ENCODE results near the gene TMEM8B. TPM values are rescaled to one million over a fixed set of nuclear protein-coding genes. Genes with fewer than 3 reads are reported as not detected.

TMEM8B gene, protein sequence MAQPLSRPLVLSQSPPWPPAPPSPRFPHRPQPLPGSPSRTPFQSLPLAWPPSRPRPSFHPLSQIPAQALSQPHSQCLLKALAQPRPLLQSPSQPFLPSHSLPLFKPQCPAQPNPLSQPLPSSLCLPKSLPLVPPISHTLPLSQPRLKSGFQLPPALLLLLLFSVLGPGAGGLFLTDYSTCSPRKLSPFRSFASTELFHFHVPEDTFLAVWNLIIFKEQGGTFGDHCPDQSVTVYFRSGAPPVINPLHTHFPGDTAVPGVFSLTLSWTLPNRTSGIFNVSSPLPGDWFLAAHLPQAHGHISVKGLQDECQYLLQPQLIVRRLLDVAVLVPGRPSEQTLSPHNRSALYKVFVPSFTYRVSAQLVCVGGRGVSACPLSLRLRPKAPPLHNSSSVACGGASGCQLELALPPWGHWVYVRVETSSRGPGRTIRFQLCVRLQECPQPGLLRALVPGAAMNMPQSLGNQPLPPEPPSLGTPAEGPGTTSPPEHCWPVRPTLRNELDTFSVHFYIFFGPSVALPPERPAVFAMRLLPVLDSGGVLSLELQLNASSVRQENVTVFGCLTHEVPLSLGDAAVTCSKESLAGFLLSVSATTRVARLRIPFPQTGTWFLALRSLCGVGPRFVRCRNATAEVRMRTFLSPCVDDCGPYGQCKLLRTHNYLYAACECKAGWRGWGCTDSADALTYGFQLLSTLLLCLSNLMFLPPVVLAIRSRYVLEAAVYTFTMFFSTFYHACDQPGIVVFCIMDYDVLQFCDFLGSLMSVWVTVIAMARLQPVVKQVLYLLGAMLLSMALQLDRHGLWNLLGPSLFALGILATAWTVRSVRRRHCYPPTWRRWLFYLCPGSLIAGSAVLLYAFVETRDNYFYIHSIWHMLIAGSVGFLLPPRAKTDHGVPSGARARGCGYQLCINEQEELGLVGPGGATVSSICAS
- 1.3 TPM for polyA plus RNA-seq

DNA sequence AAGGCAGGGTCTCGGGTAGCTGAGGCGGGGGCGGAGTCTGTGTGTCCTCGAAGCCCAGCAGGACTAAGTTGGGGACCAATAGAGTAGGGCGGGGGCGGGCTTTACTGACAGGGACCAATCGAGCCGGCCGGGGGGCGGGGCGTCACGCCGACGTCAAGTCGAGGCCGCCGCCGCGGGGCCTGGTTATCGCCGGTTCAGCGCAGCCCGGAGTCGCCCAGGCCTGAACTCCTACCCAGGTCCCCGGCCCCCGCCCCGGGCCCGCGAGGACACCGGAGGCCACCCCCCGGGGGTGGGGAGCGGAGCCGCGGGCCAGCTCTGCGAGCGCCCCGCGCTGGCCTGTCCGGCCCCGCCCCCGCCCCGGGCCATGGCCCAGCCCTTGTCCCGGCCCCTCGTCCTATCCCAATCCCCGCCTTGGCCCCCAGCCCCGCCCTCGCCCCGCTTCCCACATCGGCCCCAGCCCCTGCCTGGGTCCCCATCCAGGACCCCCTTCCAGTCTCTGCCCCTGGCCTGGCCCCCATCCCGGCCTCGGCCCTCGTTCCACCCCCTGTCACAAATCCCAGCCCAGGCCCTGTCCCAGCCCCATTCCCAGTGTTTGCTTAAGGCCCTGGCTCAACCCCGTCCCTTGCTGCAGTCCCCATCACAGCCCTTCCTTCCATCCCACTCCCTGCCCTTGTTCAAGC is at the start of gene TMEM8B:
TSS of gene TMEM8B (plus strand) at position 145 of the 680 bp plus-strand sequence. CDS start at position 365, 220 bp downstream.
- Mint-ChIP-seq H3K9me3 (no peaks in the 10 kb centered on the region), H3K4me3 (peak within 1 kb of the TSS; percentile 91 to 100 (median 94)), H3K27me3 (no peaks in the 10 kb centered on the region), H3K36me3 (no peaks in the 10 kb centered on the region), H3K4me1 (peaks cover 25 to 32% (median 25%) of the 10 kb centered on the region in 3 donors), H3K27ac (peak within 1 kb of the TSS; percentile 36 to 97 (median 94))

GRCh38 chr9:35781066-35781465 is 48.0 kb upstream of the TMEM8B start:
- H3K9me3 Mint-ChIP-seq = no peaks in the 10 kb centered on the region
- no peak overlapping the region for H3K4me3 Mint-ChIP-seq
- H3K4me1 Mint-ChIP-seq = peaks cover 0 to 1% (median 0%) of the 10 kb centered on the region in 3 donors
- peaks cover 6% of the 10 kb centered on the region for H3K36me3 Mint-ChIP-seq
- H3K27ac Mint-ChIP-seq = no peak overlapping the region
- H3K27me3 Mint-ChIP-seq = no peaks in the 10 kb centered on the region

DNA sequence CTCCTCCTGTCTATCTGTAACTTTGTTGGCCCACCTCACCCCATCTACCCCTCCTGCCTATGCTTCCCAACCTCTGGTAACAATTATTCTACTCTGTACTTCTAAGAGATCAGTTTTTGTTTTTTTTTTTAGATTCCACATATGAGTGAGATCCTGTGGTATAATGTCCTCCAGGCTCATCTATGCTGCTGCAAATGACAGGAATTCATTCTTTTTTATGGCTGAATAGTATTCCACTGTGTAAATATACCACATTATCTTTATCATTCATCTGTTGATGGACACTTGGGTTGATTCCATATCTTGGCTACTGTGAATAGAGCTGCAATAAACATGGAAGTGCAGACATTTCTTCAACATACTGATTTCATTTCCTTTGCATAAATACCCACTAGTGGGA is 45.6 kb upstream of the TMEM8B start:
- Mint-ChIP-seq H3K27ac (no peak overlapping the region), H3K36me3 (peaks cover 6% of the 10 kb centered on the region), H3K9me3 (no peaks in the 10 kb centered on the region), H3K4me3 (no peak overlapping the region), H3K27me3 (no peaks in the 10 kb centered on the region), H3K4me1 (peaks cover 0 to 1% (median 0%) of the 10 kb centered on the region in 3 donors)

- no peak overlapping the region for H3K27ac Mint-ChIP-seq
- peaks cover 0 to 6% (median 6%) of the 10 kb centered on the region in 3 donors for H3K4me1 Mint-ChIP-seq
- peaks cover 2% of the 10 kb centered on the region for H3K36me3 Mint-ChIP-seq
- no peaks in the 10 kb centered on the region for H3K27me3 Mint-ChIP-seq
- H3K4me3 Mint-ChIP-seq = no peak overlapping the region
- H3K9me3 Mint-ChIP-seq = no peaks in the 10 kb centered on the region
Observed at GRCh38 chr9:35789541-35789940, 39.5 kb upstream of the TMEM8B start.

DNA sequence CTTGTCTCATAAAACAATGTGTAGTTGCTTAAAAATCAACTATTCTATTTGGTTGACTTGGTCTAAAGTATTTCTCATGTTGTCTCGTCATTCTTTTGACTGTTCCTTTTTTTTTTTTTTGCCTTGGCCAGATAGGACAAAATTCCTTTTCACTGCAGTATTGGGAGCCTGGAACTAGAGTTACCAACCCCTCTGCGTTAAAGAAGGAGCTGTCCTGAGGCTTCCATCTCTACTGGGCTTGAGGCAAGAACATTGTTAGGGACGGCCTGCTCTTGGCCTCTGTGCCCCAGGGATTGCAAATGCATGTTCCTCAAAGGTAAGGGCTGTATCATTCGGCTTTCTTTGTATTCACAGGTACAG is 39.0 kb upstream of the TMEM8B start:
- Mint-ChIP-seq H3K4me3 (no peak overlapping the region), H3K27me3 (no peaks in the 10 kb centered on the region), H3K27ac (peak overlapping the region in 1 of 3 donors; percentile 23), H3K36me3 (no peaks in the 10 kb centered on the region), H3K4me1 (peaks cover 0 to 6% (median 6%) of the 10 kb centered on the region in 3 donors), H3K9me3 (no peaks in the 10 kb centered on the region)

DNA sequence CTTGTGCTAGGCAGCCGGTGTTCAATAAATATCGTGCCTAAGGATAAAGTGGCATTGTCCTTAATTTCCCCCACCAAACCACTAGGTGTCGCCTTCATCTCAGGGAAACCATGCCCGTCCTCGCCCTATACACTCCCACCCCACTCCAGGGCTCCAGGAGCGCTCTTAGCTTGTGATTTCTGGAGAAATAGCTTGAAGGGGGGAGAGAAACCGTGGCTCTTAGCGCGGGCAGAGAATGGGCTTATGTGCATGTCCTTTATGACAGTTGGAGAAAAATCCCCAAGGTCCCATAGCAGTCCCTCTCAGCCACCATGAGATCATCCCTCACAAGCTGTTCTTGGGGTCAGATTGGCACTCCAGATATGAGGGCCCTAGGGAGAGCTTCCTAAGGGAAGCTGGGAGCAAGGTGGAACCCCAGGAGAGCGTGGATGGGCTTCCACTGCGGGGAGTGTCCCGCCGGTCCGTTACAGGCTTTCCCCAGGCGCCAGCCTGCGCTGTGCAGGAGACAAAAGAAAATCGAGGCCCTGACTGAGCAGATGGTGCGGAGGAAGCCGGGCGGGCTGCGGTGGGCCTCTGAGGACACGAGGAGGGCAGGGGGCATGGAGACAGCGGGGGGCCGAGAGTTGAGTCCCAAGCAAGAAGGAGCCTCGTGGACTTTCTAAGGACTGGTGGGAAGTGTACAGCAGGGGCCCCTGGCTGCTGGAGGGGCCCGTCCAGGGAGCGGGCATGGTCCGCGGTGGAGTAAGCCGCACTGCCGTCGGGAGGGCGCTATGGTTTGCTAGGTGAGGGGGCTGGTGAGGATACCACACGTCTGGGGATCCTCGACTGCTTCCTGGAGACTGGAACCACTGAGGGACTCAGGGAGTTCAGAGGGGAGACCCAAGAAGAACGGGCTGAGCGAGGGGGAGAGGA is 38.4 kb upstream of the TMEM8B start:
- H3K27ac Mint-ChIP-seq = peak overlapping the region in 1 of 3 donors; percentile 23
- no peak overlapping the region for H3K4me3 Mint-ChIP-seq
- no peaks in the 10 kb centered on the region for H3K9me3 Mint-ChIP-seq
- peaks cover 0 to 6% (median 6%) of the 10 kb centered on the region in 3 donors for H3K4me1 Mint-ChIP-seq
- H3K36me3 Mint-ChIP-seq = no peaks in the 10 kb centered on the region
- no peaks in the 10 kb centered on the region for H3K27me3 Mint-ChIP-seq

GRCh38 chr9:35791297-35791921 is 37.6 kb upstream of the TMEM8B start, which contains the start of gene NPR2:
Gene NPR2, plus strand, starts transcription at chr9:35791591. Its CDS starts 818 bp downstream, at chr9:35792409.
- H3K27me3 Mint-ChIP-seq = no peaks in the 10 kb centered on the region
- H3K4me3 Mint-ChIP-seq = no peak within 1 kb of the TSS
- H3K36me3 Mint-ChIP-seq = no peaks in the 10 kb centered on the region
- H3K4me1 Mint-ChIP-seq = peaks cover 0 to 6% (median 6%) of the 10 kb centered on the region in 3 donors
- H3K9me3 Mint-ChIP-seq = no peaks in the 10 kb centered on the region
- H3K27ac Mint-ChIP-seq = peak within 1 kb of the TSS in 1 of 3 donors; percentile 23

GRCh38 chr9:35792024-35792813 is 36.8 kb upstream of the TMEM8B start:
- Mint-ChIP-seq H3K27me3 (no peaks in the 10 kb centered on the region), H3K4me1 (peaks cover 0 to 6% (median 6%) of the 10 kb centered on the region in 3 donors), H3K9me3 (no peaks in the 10 kb centered on the region), H3K27ac (no peak overlapping the region), H3K4me3 (no peak overlapping the region), H3K36me3 (no peaks in the 10 kb centered on the region)

DNA sequence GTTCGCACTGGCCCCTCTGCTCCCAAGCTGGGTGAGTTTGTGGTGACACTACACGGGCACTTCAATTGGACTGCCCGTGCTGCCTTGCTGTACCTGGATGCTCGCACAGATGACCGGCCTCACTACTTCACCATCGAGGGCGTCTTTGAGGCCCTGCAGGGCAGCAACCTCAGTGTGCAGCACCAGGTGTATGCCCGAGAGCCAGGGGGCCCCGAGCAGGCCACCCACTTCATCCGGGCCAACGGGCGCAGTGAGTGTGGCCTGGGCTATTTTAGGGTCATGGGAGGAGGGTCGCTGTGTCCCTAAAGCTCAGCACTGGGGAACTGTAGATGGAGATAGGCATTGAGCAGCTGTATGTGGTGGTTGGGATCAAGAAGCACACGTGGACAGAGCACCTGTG is 36.2 kb upstream of the TMEM8B start:
- H3K4me1 Mint-ChIP-seq = peaks cover 0 to 6% (median 5%) of the 10 kb centered on the region in 3 donors
- no peak overlapping the region for H3K27ac Mint-ChIP-seq
- no peaks in the 10 kb centered on the region for H3K9me3 Mint-ChIP-seq
- H3K27me3 Mint-ChIP-seq = no peaks in the 10 kb centered on the region
- H3K4me3 Mint-ChIP-seq = no peak overlapping the region
- H3K36me3 Mint-ChIP-seq = no peaks in the 10 kb centered on the region

- H3K27me3 Mint-ChIP-seq = no peaks in the 10 kb centered on the region
- H3K27ac Mint-ChIP-seq = no peak overlapping the region
- H3K4me1 Mint-ChIP-seq = peaks cover 0 to 6% (median 5%) of the 10 kb centered on the region in 3 donors
- H3K9me3 Mint-ChIP-seq = no peaks in the 10 kb centered on the region
- H3K36me3 Mint-ChIP-seq = no peaks in the 10 kb centered on the region
- no peak overlapping the region for H3K4me3 Mint-ChIP-seq
Observed at GRCh38 chr9:35793461-35793860, 35.6 kb upstream of the TMEM8B start.

DNA sequence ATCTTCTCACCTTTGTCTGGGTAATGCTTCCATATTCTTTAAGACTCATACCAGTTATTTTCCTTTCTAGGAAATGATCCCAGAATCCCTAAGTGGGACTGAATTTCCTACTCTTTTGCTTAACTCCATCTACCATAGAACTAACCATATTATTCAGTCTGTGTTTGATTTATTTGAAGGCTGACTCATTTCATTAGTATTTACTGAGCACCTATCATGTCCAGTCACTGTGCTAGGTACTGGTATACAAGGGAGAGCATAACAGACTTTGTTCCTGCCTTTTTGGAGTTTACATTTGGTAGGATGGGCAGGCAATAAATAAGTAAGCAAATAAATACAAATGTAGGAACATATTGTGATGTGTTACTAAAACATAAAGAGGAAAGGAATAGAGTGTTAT is 33.3 kb upstream of the TMEM8B start:
- no peaks in the 10 kb centered on the region for H3K36me3 Mint-ChIP-seq
- no peaks in the 10 kb centered on the region for H3K9me3 Mint-ChIP-seq
- peaks cover 0 to 2% (median 0%) of the 10 kb centered on the region in 3 donors for H3K4me1 Mint-ChIP-seq
- no peaks in the 10 kb centered on the region for H3K27me3 Mint-ChIP-seq
- no peak overlapping the region for H3K27ac Mint-ChIP-seq
- H3K4me3 Mint-ChIP-seq = no peak overlapping the region

DNA sequence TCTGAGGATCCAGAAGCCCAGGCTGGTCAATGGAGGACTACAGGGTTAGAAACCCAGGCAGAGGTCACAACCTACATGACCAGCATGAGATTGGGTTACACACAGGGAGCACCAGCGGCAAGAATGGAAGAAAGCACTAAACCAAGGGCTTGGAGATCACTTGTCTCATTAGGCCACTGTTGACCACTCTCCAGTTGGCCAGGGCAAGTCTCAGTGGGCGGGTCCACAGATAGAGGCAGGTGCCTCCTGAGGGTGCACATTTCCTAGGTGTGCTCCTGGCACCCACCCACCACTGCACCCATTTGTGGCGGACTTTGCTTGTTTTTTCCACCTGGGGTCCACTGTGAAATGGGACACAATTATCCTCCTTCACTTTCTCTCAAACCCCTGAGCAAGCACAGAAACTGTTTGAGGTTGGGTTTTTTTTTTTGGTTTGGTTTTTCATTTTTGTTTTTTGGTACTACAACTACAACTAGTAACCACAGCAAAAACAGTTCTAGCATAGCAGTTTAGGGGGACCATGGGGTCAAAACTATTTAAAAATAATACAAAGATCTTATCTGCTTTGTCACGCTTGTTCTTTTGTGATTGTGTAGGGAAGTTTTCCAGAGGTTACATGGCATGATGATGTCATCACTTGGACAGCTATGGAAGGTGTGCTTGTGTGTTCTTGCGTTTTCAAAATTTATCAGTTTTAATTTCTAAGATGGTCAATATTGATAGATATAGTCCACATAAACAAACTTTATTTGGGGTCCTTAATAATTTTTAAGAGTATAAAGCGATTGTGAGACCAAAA is 31.5 kb upstream of the TMEM8B start:
- Mint-ChIP-seq H3K36me3 (peaks cover 2% of the 10 kb centered on the region), H3K27me3 (no peaks in the 10 kb centered on the region), H3K4me1 (peaks cover 0 to 3% (median 0%) of the 10 kb centered on the region in 3 donors), H3K9me3 (no peaks in the 10 kb centered on the region), H3K27ac (no peak overlapping the region), H3K4me3 (no peak overlapping the region)

Data from IgD-negative memory B cell (primary cell).